HG03571 (cell line): ENCODE data around the gene ANGPTL8.

Experiments used
- ATAC-seq: cut with Tn5 transposase; IDR thresholded peaks from one replicate; pipeline ENCODE4 v1.9.1; 2021; ENCODE audit not compliant: unreplicated experiment

Gene ANGPTL8

GRCh38 chr19:11236324-11237301 is 2.8 kb upstream of the ANGPTL8 start:
- no peak for ATAC-seq

- ATAC-seq: no peak
Observed at GRCh38 chr19:11237321-11237720, 2.1 kb upstream of the ANGPTL8 start.

GRCh38 chr19:11238041-11238440 is 1.4 kb upstream of the ANGPTL8 start:
- ATAC-seq: no peak

DNA sequence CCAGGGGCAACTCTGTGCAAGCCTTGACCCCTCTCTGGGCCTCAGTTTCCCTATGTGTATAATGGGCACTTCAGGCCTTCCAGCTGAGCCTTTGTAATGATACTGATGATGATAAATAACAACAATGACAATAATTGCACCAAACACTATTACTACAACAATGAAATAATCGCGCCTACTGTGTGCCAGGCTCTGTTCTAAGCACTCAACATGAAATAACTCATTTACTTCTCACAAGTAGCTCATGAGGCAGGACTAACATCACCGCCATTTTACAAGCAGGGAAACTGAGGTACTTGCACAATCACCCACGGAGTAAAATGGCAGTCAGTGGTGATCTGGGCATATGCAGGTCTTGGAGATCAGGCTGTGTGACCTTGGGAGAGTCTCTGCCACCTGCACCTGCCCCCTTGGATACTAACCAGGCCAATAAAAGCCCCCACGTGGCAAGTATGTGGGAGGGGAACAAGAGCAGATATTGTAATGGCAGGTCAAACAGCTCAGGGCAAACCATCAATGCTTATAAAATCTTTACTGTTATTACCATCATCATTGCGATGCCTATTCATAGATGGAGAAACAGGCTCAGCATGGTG is 540 bp upstream of the ANGPTL8 start:
- ATAC-seq: no peak

DNA sequence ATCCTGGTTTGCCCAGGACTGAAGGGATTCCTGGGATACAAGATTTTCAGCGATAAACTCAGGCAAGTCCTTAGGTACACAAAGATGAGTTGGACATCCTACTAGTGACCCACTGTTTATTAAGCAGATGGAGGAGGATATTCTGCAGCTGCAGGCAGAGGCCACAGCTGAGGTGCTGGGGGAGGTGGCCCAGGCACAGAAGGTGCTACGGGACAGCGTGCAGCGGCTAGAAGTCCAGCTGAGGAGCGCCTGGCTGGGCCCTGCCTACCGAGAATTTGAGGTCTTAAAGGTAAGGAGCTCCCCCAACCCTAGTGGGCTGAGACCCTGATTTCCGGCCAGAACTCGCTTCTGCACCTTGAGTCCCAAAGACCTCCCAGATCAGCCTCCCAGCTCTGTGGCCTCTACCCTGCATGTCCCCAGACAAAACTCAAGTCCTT is 607 bp downstream of the ANGPTL8 start:
- no peak for ATAC-seq

GRCh38 chr19:11242025-11242424 is 2.6 kb downstream of the ANGPTL8 start:
- ATAC-seq: no peak

- ATAC-seq: no peak
Observed at GRCh38 chr19:11242864-11243797, 3.7 kb downstream of the ANGPTL8 start.

- ATAC-seq: no peak
Observed at GRCh38 chr19:11243798-11244169, 4.4 kb downstream of the ANGPTL8 start.

GRCh38 chr19:11244846-11245589 is 5.6 kb downstream of the ANGPTL8 start:
- no peak for ATAC-seq

DNA sequence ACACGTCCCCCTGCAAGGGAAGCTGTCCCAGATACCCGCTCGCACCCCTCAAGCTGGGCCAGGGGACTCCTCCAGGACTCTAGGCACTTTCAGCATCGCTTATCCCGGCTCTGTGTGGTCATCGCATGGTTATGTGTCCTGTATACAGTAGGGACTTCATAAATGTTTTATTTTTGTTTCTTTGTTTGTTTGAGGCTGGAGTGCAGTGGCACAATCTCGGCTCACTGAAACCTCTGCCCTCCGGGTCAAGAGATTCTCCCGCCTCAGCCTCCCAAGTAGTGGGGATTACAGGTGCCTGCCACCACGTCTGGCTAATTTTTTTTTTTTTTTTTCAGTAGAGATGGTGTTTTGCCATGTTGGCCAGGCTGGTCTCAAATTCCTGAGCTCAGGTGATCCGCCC is 7.5 kb downstream of the ANGPTL8 start:
- ATAC-seq: no peak

DNA sequence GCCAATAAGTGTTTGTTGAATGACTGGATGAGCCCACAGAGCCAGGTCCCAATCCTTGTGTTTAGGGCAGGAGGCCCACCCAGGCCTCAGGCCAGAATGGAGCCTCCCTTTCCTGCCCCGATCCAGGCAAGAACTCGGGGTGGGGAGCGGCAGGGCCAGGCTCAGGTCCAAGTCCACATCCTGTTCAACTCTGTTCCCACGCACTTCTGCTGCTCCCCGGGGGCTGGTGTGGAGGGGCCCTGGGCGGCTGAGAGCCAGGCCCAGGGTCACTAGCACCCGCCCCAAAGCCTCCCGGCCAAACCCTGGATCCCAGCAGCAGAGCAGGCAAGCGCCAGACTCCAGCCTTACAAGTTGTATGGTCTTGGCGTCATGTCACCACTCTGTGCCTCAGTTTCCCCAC is 8.0 kb downstream of the ANGPTL8 start:
- no peak for ATAC-seq

GRCh38 chr19:11247934-11248333 is 8.5 kb downstream of the ANGPTL8 start:
- ATAC-seq: no peak

- no peak for ATAC-seq
Observed at GRCh38 chr19:11248852-11249251, 9.4 kb downstream of the ANGPTL8 start.

GRCh38 chr19:11251217-11251616 is 11.8 kb downstream of the ANGPTL8 start:
- ATAC-seq: no peak

- ATAC-seq: no peak
Observed at GRCh38 chr19:11251650-11252314, 12.4 kb downstream of the ANGPTL8 start.

- no peak for ATAC-seq
Observed at GRCh38 chr19:11252665-11253355, 13.4 kb downstream of the ANGPTL8 start.

- ATAC-seq: no peak
Observed at GRCh38 chr19:11254666-11255065, 15.2 kb downstream of the ANGPTL8 start.

GRCh38 chr19:11256189-11256588 is 16.8 kb downstream of the ANGPTL8 start:
- no peak for ATAC-seq

- no peak for ATAC-seq
Observed at GRCh38 chr19:11257846-11258380, 18.5 kb downstream of the ANGPTL8 start.
